IPS-18a (cell line): ENCODE results near the gene TCF7L2.

Experiments used
- H3K27ac ChIP-seq: one replicate; pipeline ENCODE4 v1.5.1; 2013; ENCODE audit warnings: low read length
- H3K27me3 ChIP-seq: one replicate; pipeline ENCODE4 v1.6.1; 2013; ENCODE audit warnings: mild to moderate bottlenecking, low read length; ENCODE audit not compliant: control insufficient read depth, insufficient read depth
- H3K36me3 ChIP-seq: one replicate; pipeline ENCODE4 v1.6.1; 2013; ENCODE audit warnings: low read depth, low read length; ENCODE audit not compliant: control insufficient read depth
- H3K4me1 ChIP-seq: one replicate; pipeline ENCODE4 v1.6.1; 2013; ENCODE audit warnings: low read depth, low read length; ENCODE audit not compliant: control insufficient read depth
- H3K4me3 ChIP-seq: one replicate; pipeline ENCODE4 v1.5.1; 2013; ENCODE audit warnings: low read length
- H3K9ac ChIP-seq: one replicate; pipeline ENCODE4 v1.6.1; 2013; ENCODE audit warnings: mild to moderate bottlenecking, low read length, moderate library complexity
- H3K9me3 ChIP-seq: one replicate; pipeline ENCODE4 v1.6.1; 2013; ENCODE audit warnings: low read depth, low read length; ENCODE audit not compliant: control insufficient read depth

The TCF7L2 gene

DNA sequence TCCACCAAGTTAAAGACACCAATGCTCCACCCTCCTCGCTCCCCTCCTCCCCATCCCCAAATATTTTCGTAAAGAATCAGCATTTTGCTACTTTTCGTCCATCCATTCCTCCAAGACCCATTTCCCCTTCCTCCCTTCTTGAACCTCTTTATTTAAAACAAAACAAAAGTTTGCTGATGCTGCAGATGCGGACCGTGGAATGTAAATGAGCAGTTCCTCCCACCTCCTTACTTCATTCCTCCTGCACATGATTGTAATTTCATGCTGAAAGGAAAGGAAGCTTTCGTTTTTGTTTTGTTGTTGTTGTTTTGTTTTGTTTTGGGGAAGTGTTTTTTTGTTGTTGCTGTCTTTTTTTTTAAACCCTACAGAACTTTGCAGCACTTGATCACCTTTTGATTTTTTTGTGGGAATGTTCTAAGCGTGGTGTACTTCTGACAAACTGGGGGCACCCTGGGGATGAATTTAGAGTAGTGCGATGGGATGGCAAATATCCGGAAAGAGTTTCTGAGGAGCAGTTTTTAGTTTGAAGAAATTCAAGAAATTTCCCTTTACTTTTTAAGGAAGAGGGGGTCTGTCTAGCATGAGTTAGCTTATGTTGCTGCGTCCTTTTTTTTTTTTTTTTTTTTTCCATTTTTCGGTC lies 177.3 kb downstream of the TCF7L2 start:
- Histone ChIP-seq H3K9me3 (no peaks in the 10 kb centered on the region), H3K4me1 (peaks cover 69% of the 10 kb centered on the region), H3K4me3 (peak overlapping the region; percentile 62), H3K9ac (no peak overlapping the region), H3K27me3 (peaks cover 13% of the 10 kb centered on the region), H3K27ac (no peak overlapping the region), H3K36me3 (no peaks in the 10 kb centered on the region)

DNA sequence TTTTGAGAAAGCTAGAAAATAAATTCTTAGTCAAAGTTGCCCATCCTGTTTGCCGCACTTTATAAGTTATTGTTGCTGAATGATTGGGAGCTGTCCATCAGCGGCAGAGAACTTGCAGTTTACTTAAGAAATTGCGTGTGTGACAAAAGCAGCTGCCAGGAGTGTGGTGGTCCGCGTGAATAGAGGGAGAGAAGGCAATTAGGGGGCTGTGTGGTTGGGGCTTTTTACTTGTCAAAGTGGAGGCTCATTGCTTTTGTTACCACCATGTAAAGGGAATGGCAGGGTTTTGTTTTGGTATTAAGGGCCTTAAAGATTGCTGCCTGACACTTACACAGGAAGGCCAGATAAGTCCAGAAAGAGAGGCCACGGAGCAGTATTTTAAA lies 177.8 kb downstream of the TCF7L2 start:
- H3K36me3 ChIP-seq = no peaks in the 10 kb centered on the region
- H3K27me3 ChIP-seq = peaks cover 13% of the 10 kb centered on the region
- peak overlapping the region; percentile 62 for H3K4me3 ChIP-seq
- no peak overlapping the region for H3K27ac ChIP-seq
- no peaks in the 10 kb centered on the region for H3K9me3 ChIP-seq
- H3K4me1 ChIP-seq = peaks cover 72% of the 10 kb centered on the region
- H3K9ac ChIP-seq = no peak overlapping the region

DNA sequence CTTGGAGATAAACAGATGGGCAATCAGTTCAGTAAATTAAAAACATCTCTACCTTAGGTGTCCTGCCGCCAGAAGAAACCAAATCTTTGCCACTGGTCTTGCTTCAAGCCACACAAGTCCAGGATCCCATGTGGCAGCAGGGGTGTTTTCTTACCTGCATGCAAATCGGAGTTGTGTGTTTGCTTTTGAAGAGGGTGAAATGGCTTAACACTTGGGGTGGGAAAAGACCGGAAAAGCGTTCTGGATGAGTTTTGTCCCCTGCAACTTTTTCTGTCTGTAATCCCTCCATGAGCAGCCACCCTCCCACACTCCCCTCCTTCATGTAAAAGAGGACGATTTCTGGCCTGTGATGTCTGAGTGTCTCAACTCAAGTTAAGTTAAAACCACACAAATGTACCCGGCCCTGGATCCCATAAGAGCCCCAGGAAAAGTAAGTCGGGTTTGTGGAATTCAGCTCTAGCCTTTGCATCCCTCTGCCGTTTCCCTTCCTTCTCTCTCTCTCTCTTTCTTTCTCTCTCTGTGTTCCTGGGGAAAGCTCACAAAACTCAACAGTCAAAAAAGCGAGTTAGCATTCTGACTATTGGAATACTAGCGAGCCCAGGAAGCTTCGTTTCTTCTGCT lies 178.5 kb downstream of the TCF7L2 start:
- no peak overlapping the region for H3K9ac ChIP-seq
- H3K27me3 ChIP-seq = peaks cover 13% of the 10 kb centered on the region
- H3K4me1 ChIP-seq = peaks cover 79% of the 10 kb centered on the region
- H3K9me3 ChIP-seq = no peaks in the 10 kb centered on the region
- H3K27ac ChIP-seq = no peak overlapping the region
- peak overlapping the region; percentile 62 for H3K4me3 ChIP-seq
- H3K36me3 ChIP-seq = no peaks in the 10 kb centered on the region

DNA sequence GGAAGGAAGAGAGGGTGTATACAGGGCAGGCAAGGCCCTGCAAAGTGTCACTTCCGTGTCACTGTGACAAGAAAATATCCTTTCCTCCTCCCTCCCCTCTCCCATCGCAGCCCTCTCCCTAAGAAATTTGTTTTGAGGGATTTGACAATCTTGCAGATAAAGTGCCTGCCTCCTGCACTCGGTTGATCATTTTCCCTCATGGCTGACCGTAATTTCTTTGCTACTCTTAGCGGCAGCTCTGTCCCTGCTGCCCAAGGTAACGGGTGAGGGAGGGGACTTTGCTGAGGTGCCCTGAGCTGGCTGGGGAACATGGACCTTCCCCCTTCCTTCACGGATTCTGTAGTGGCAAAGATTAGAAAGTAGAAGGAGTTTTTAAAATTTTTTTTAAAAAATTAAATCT lies 179.1 kb downstream of the TCF7L2 start:
- Histone ChIP-seq H3K9ac (no peak overlapping the region), H3K36me3 (no peaks in the 10 kb centered on the region), H3K4me3 (peak overlapping the region; percentile 62), H3K9me3 (no peaks in the 10 kb centered on the region), H3K4me1 (peaks cover 83% of the 10 kb centered on the region), H3K27ac (no peak overlapping the region), H3K27me3 (peaks cover 13% of the 10 kb centered on the region)

DNA sequence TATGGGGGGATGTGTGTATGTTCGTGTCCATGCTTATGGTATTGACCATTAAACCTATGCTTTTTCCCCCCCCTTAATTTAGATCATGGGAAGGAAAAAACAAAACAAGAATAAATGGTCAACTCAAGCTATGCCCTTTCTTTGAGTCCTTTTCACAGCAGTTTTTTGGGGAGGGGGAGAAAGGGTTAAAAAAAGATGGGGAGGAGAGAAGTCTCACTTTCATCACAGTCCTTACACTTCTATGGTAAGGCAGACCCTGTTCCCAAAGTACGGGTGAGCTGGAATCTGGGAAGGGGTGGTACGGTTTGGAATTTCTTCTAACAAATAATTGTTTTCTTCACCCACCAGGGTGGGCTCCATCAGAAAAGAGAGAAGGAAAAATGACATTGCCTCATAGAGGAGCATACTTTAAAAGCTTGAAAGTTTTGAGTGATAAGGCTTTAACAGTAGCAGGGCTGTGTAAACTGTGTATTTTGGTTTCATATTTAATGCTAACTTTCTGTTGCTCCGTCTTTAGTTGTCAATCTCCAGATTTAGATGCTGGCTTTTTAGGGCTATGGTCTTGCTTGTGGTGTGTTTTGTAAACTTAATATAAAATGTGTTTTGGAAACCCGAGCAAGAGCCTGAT lies 180.1 kb downstream of the TCF7L2 start:
- Histone ChIP-seq H3K4me1 (peaks cover 86% of the 10 kb centered on the region), H3K9me3 (no peaks in the 10 kb centered on the region), H3K9ac (no peak overlapping the region), H3K4me3 (no peak overlapping the region), H3K36me3 (no peaks in the 10 kb centered on the region), H3K27ac (no peak overlapping the region), H3K27me3 (peaks cover 8% of the 10 kb centered on the region)

DNA sequence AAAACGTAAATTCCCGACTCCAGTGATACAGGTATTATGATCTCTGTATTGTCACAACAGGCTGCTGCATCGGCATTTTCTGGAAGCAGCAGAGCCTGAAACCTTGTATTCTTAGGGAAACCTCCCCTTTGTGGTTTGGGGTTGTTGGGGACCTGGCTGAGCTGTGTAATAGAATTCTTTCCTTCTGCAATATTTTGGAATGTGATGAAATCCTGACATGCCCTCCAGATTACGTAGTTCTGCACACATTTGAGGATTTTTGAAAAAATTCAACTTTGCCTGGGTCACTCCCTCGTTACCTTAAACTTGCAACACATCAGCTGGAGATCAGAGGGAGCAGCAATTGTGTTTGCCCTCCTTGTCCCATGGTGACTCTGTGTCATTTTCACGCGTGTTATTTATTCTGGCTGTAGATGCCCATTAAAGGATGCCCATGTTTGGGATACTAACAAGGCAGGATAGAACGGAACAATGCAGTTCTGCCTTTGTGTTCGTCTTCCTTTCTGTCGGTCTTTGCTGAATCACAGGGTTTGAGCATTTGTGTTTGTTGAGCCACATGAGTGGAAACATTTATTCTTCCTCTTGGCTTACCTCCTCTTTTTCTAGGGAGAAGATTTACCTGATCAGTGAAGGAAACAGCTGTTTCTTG lies 181.7 kb downstream of the TCF7L2 start:
- Histone ChIP-seq H3K27me3 (no peaks in the 10 kb centered on the region), H3K27ac (no peak overlapping the region), H3K36me3 (no peaks in the 10 kb centered on the region), H3K4me1 (peaks cover 91% of the 10 kb centered on the region), H3K9me3 (no peaks in the 10 kb centered on the region), H3K9ac (no peak overlapping the region), H3K4me3 (no peak overlapping the region)

DNA sequence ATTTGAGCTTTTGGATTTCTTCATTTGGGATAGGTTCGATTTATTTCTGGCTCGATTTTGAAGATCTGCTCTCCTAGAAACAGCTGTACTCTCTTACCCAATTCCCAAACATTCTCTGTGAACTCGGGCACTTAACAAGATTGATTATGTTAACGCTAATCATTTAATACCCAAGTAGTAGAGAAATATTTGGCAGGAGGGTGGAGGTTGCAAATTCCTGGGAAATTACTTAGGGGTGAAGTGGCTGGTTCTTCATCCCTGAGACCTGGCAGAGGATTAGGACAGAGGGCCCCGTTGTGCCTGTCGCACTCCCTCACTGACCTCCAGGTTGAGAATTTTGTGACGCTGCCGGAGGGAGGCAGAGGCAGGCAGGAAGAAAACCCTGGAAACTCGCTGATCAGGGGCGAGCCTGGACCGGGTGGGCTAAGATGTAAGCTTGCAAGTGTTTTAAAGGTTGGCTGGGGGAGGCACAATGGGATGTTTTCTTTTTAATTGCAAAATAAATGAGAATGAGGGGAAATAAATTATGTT lies 182.6 kb downstream of the TCF7L2 start:
- Histone ChIP-seq H3K27me3 (no peaks in the 10 kb centered on the region), H3K4me3 (no peak overlapping the region), H3K36me3 (no peaks in the 10 kb centered on the region), H3K4me1 (peaks cover 91% of the 10 kb centered on the region), H3K9me3 (no peaks in the 10 kb centered on the region), H3K27ac (no peak overlapping the region), H3K9ac (peak overlapping the region; percentile 11)

DNA sequence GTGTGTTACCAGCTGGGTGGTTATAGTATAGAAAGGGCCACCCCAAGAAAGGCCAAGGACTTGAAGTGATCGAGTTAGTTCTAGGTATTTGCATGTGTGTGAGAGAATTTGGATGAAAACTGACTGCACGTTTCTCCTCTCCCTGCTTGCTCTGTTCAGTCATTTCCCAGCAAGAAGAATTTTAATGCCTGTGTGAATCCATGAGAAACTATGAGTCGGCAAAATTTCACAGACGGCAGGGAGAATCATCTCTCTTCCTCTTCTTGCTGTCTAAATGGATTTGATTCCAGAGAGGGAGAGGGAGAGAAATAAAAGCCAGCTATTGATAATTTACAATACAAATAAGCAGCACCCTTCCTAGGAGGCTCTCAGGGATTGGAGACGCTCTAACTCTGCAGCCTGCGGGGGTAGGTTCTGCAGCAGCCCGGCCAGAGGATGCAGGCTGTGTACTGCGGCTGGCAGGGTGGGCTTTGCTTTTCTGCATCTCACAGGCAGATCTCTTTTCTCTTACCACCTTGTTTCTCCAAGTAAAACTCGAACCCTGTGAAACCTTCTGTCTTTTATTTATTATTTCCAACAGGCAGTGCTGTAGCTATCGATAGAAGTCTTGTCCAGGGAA lies 183.6 kb downstream of the TCF7L2 start:
- Histone ChIP-seq H3K4me1 (peaks cover 88% of the 10 kb centered on the region), H3K4me3 (no peak overlapping the region), H3K27ac (no peak overlapping the region), H3K9ac (peak overlapping the region; percentile 11), H3K36me3 (no peaks in the 10 kb centered on the region), H3K27me3 (no peaks in the 10 kb centered on the region), H3K9me3 (no peaks in the 10 kb centered on the region)

DNA sequence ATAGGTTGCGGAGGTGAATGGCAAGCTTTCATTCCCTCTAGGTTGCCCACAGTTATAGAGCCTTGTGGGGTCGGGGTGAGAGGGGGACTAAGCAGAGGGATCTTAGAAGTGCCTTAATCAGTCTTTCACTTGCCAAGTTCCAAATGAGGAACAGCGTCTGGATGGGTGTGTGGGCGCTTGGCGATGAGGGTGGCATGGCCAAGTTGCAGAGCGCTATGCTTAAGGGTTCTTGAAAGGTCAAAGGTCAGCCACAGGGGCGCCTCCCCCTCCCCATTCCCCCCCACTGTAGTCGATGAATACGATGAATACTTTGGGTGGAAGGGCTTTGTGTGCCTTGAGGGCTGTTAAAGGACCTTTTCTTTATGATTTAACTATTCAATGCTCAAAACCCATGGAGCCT lies 185.0 kb downstream of the TCF7L2 start:
- peak overlapping the region; percentile 14 for H3K9ac ChIP-seq
- no peaks in the 10 kb centered on the region for H3K27me3 ChIP-seq
- peak overlapping the region; percentile 37 for H3K27ac ChIP-seq
- H3K4me1 ChIP-seq = peaks cover 87% of the 10 kb centered on the region
- H3K4me3 ChIP-seq = peak overlapping the region; percentile 23
- no peaks in the 10 kb centered on the region for H3K9me3 ChIP-seq
- no peaks in the 10 kb centered on the region for H3K36me3 ChIP-seq

DNA sequence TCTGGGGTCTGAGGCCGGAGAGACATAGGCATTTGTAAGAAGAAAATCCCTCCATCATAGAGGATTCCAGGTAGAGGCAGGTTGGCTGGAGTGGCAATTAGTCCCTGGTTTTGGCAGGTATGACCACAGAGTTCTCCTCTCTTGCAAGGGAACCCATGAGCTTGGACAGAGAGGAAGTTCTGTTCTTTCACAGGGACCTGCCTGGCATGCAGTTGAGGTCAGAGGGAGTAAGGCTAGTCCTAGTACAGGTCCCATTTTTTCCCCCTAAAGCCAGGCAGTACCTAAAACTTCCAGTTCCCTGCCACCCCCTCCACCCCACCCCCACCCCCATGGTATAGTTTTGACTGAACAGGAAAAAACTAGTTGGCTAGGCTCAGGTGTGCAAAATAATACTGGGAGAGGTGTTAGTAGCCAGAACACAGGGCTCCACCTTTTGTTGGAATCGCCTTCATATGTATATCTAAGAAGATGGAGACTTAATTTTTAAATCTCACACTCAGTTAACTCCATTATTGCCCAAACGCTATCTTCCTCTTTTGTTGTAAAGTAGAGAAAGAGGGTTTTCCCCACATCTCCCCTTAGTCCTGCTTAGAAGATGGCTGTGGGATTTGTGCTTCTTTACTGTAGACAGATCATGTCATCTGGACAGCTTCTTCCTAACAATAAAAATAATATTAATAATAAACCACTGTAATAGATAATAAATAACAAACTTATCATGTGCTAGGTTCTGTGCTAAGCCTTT lies 188.1 kb downstream of the TCF7L2 start:
- Histone ChIP-seq H3K36me3 (peaks cover 15% of the 10 kb centered on the region), H3K9me3 (no peaks in the 10 kb centered on the region)

More for the DNA sequence above, 188.1 kb downstream of the TCF7L2 start:
- Histone ChIP-seq H3K27ac (no peak overlapping the region), H3K4me3 (no peak overlapping the region), H3K27me3 (no peaks in the 10 kb centered on the region), H3K9ac (no peak overlapping the region), H3K4me1 (peaks cover 67% of the 10 kb centered on the region)
